PC-3 (cell line): ENCODE data around the gene SEMA3A. TPM values are rescaled to one million over a fixed set of nuclear protein-coding genes. Genes with fewer than 3 reads are reported as not detected.

Source experiments
- ATAC-seq: fragments of 200-7000 bp; cut with Tn5 transposase; 2 replicates; pipeline ENCODE4 v1.9.1; 2020; ENCODE audit warnings: mild to moderate bottlenecking, moderate library complexity
- BruUV-seq: library from RNA; stranded (reverse); fragments of 400-500 nt; replicated peaks from 2 replicates; lab custom pipeline; 2021; lab: Mats Ljungman, UMichigan
- CTCF ChIA-PET: fragments of 300-600 bp; sonication (Branson Sonifier 250); formaldehyde crosslinking; loops from one replicate; lab custom pipeline; 2022; ENCODE audit warnings: antibody characterized with exemption; lab: Charles Lee
- POLR2A ChIA-PET: fragments of 300-600 bp; sonication (Branson Sonifier 250); formaldehyde crosslinking; loops from one replicate; lab custom pipeline; 2022; ENCODE audit warnings: antibody characterized with exemption; ENCODE audit not compliant: unreplicated experiment; lab: Charles Lee
- DNase-seq: peaks from one replicate; pipeline ENCODE4 v3.0.0-alpha.2; 2015
- H2AFZ ChIP-seq: fragments of 300-600 bp; sonication (generic); 2 replicates; pipeline ENCODE4 v1.6.0; 2016; ENCODE audit warnings: antibody characterized with exemption, low read length
- H3F3A ChIP-seq: fragments of 300-600 bp; sonication (generic); one replicate; pipeline ENCODE4 v1.6.0; 2017; ENCODE audit warnings: antibody characterized with exemption, low read length, control low read depth, mild to moderate bottlenecking; ENCODE audit not compliant: unreplicated experiment
- H3K27ac ChIP-seq: fragments of 300-600 bp; sonication (generic); 2 replicates; pipeline ENCODE4 v1.5.1; 2016; ENCODE audit warnings: mild to moderate bottlenecking, low read length
- H3K27me3 ChIP-seq: fragments of 300-600 bp; sonication (generic); 2 replicates; pipeline ENCODE4 v1.6.1; 2016; ENCODE audit warnings: low read length, mixed read lengths
- H3K36me3 ChIP-seq: fragments of 300-600 bp; sonication (generic); 2 replicates; pipeline ENCODE4 v1.6.1; 2016; ENCODE audit warnings: low read depth, mixed run types, low read length, mixed read lengths
- H3K4me1 ChIP-seq: fragments of 300-600 bp; sonication (generic); 2 replicates; pipeline ENCODE4 v1.5.1; 2016; ENCODE audit warnings: low read length; ENCODE audit not compliant: insufficient read depth
- H3K4me2 ChIP-seq: fragments of 300-600 bp; sonication (generic); 2 replicates; pipeline ENCODE4 v1.6.0; 2016; ENCODE audit warnings: low read length
- H3K4me3 ChIP-seq: fragments of 300-600 bp; sonication (generic); 2 replicates; pipeline ENCODE4 v1.5.1; 2016; ENCODE audit warnings: mild to moderate bottlenecking, low read length, mixed read lengths
- H3K79me2 ChIP-seq: fragments of 300-600 bp; sonication (generic); 2 replicates; pipeline ENCODE4 v1.6.1; 2017; ENCODE audit warnings: low read length, mixed read lengths
- H3K9ac ChIP-seq: fragments of 300-600 bp; sonication (generic); 2 replicates; pipeline ENCODE4 v1.6.0; 2016; ENCODE audit warnings: mild to moderate bottlenecking, low read length
- H3K9me2 ChIP-seq: fragments of 300-600 bp; sonication (generic); replicated peaks from 2 replicates; pipeline ENCODE4 v1.6.1; 2016; ENCODE audit warnings: mixed run types, low read length, mixed read lengths
- H3K9me3 ChIP-seq: fragments of 300-600 bp; sonication (generic); 2 replicates; pipeline ENCODE4 v1.6.1; 2016; ENCODE audit warnings: low read length, mixed read lengths
- H4K20me1 ChIP-seq: fragments of 300-600 bp; sonication (generic); 2 replicates; pipeline ENCODE4 v1.6.1; 2016; ENCODE audit warnings: low read length, mixed read lengths
- CTCF ChIP-seq: fragments of 300-600 bp; sonication (generic); conservative IDR thresholded peaks from 2 replicates; pipeline ENCODE4 v1.5.1; 2017; ENCODE audit warnings: antibody characterized with exemption, low read depth, mild to moderate bottlenecking, low read length
- EZH2 ChIP-seq: fragments of 300-600 bp; sonication (generic); IDR thresholded peaks from one replicate; pipeline ENCODE4 v1.6.1; 2017; ENCODE audit warnings: antibody characterized with exemption, mild to moderate bottlenecking, low read length; ENCODE audit not compliant: unreplicated experiment
- EZH2phosphoT487 ChIP-seq: fragments of 300-600 bp; sonication (generic); IDR thresholded peaks from 2 replicates; pipeline ENCODE4 v1.6.1; 2018; ENCODE audit warnings: mild to moderate bottlenecking, antibody characterized with exemption, low read length, borderline replicate concordance
- intact Hi-C: fragments of 100-400 bp; cut with micrococcal nuclease; formaldehyde crosslinking; loops from 2 replicates; pipeline ENCODE4 v1.9.0; 2023
- total RNA-seq: library from RNA; depleted of rRNA; stranded (reverse); fragments of >200 nt; gene quantifications from 2 replicates; pipeline ENCODE4 v1.2.3, GENCODE V29; 2014

Gene SEMA3A
- total RNA-seq, 1 experiment from 2014 or later: 16.9 TPM

- DNase-seq (no peak), ATAC-seq (no peak)
- Histone ChIP-seq H4K20me1 (no peaks in the 10 kb centered on the region), H3K4me3 (no peak overlapping the region), H3K9ac (no peak overlapping the region), H3F3A (no peaks in the 10 kb centered on the region), H3K9me3 (no peaks in the 10 kb centered on the region), H3K36me3 (peaks cover 15% of the 10 kb centered on the region), H3K79me2 (peaks cover 51% of the 10 kb centered on the region), H3K9me2 (no peaks in the 10 kb centered on the region), H3K4me1 (peaks cover 8% of the 10 kb centered on the region; the same call in 1 of the 2 replicates), H2AFZ (no peak overlapping the region), H3K27me3 (no peaks in the 10 kb centered on the region), H3K27ac (no peak overlapping the region), H3K4me2 (no peak overlapping the region)
- intact Hi-C loops: no loop called here
- BruUV-seq: no TSS peak
- ChIA-PET CTCF (no interaction called here), POLR2A (no interaction called here)
- TF ChIP-seq EZH2 (no peak), EZH2phosphoT487 (no peak), CTCF (no peak)
Measured at GRCh38 chr7:84175461-84175860, 19.1 kb downstream of the SEMA3A start.

- H3K4me3 ChIP-seq: no peak overlapping the region
- H3K36me3 ChIP-seq: peaks cover 15% of the 10 kb centered on the region
- H3K4me1 ChIP-seq: no peaks in the 10 kb centered on the region
- ChIA-PET CTCF (no interaction called here), POLR2A (interaction anchor here (0.6 kb wide), 1 partner anchor 384 kb away, joined by 3 read pairs; no protein-coding TSS in a partner anchor)
- ATAC-seq (no peak), DNase-seq (no peak)
- H3K27ac ChIP-seq: no peak overlapping the region
- no peak overlapping the region for H3K4me2 ChIP-seq
- H3K9me3 ChIP-seq: no peaks in the 10 kb centered on the region
- TF ChIP-seq CTCF (no peak), EZH2 (no peak), EZH2phosphoT487 (no peak)
- no peaks in the 10 kb centered on the region for H3F3A ChIP-seq
- peaks cover 20% of the 10 kb centered on the region; the same call in 1 of the 2 replicates for H3K79me2 ChIP-seq
- no peaks in the 10 kb centered on the region for H3K27me3 ChIP-seq
- H4K20me1 ChIP-seq: no peaks in the 10 kb centered on the region
- no TSS peak for BruUV-seq
- H3K9ac ChIP-seq: no peak overlapping the region
- intact Hi-C loops: no loop called here
- H2AFZ ChIP-seq: no peak overlapping the region
- H3K9me2 ChIP-seq: no peaks in the 10 kb centered on the region
Measured at GRCh38 chr7:84170646-84171045, 23.9 kb downstream of the SEMA3A start.

GRCh38 chr7:84162584-84162983 is 32.0 kb downstream of the SEMA3A start:
- H3K4me2 ChIP-seq: no peak overlapping the region; the same call in 1 of the 2 replicates
- H3K9me2 ChIP-seq: no peaks in the 10 kb centered on the region
- no TSS peak for BruUV-seq
- no peaks in the 10 kb centered on the region for H3K27me3 ChIP-seq
- intact Hi-C loops: no loop called here
- H3K36me3 ChIP-seq: no peaks in the 10 kb centered on the region; the same call in 1 of the 2 replicates
- H3F3A ChIP-seq: no peaks in the 10 kb centered on the region
- ATAC-seq: peak; percentile 38
- CTCF ChIA-PET: interaction anchor here (0.7 kb wide), 1 partner anchor 175 kb away, joined by 3 read pairs; no protein-coding TSS in a partner anchor
- no peak overlapping the region for H3K27ac ChIP-seq
- no peak overlapping the region for H3K9ac ChIP-seq
- no peak overlapping the region for H2AFZ ChIP-seq
- peaks cover 21% of the 10 kb centered on the region for H3K79me2 ChIP-seq
- DNase-seq: no peak
- POLR2A ChIA-PET: interaction anchor here (0.6 kb wide), 2 partner anchors 185 to 351 kb away, joined by 3 to 4 read pairs; no protein-coding TSS in a partner anchor
- peaks cover 13% of the 10 kb centered on the region for H3K4me1 ChIP-seq
- H3K9me3 ChIP-seq: no peaks in the 10 kb centered on the region
- TF ChIP-seq CTCF: no peak
- TF ChIP-seq EZH2phosphoT487: no peak
- TF ChIP-seq EZH2: no peak
- no peak overlapping the region for H3K4me3 ChIP-seq
- H4K20me1 ChIP-seq: no peaks in the 10 kb centered on the region
